Measurements from ENCODE around the gene TAS1R1.
"Not testable (repeated sequence)": the region's sequence is repeated elsewhere in the genome, so short reads cannot be mapped to it uniquely, and the experiment has no call there.

The TAS1R1 gene

GRCh38 chr1:6591222-6591621 lies 36.1 kb downstream of the TAS1R1 start:
- no peak for DNase-seq

GRCh38 chr1:6591644-6592043 lies 36.5 kb downstream of the TAS1R1 start:
- no peak for DNase-seq

GRCh38 chr1:6592441-6592840 lies 37.3 kb downstream of the TAS1R1 start:
- DNase-seq: no peak

GRCh38 chr1:6592865-6593593 lies 37.9 kb downstream of the TAS1R1 start:
- DNase-seq: no peak

- no peak for DNase-seq
Observed at GRCh38 chr1:6593810-6594209, 38.7 kb downstream of the TAS1R1 start.

GRCh38 chr1:6594977-6595740 lies 40.1 kb downstream of the TAS1R1 start:
- DNase-seq: no peak

GRCh38 chr1:6596351-6596750 lies 41.2 kb downstream of the TAS1R1 start:
- no peak for DNase-seq

GRCh38 chr1:6596886-6597776 lies 42.0 kb downstream of the TAS1R1 start:
- DNase-seq: no peak

GRCh38 chr1:6597777-6598131 lies 42.6 kb downstream of the TAS1R1 start:
- DNase-seq: no peak

- DNase-seq: no peak
Observed at GRCh38 chr1:6599141-6599975, 44.3 kb downstream of the TAS1R1 start.

GRCh38 chr1:6599991-6600390 lies 44.9 kb downstream of the TAS1R1 start:
- not testable (repeated sequence) for DNase-seq

GRCh38 chr1:6600410-6601048 lies 45.4 kb downstream of the TAS1R1 start:
- no peak for DNase-seq

- DNase-seq: peak; percentile 86
Observed at GRCh38 chr1:6601049-6601922, 46.2 kb downstream of the TAS1R1 start.

GRCh38 chr1:6601923-6602668 lies 47.0 kb downstream of the TAS1R1 start:
- no peak for DNase-seq

GRCh38 chr1:6602669-6603237 lies 47.6 kb downstream of the TAS1R1 start, which contains the start of gene KLHL21:
Gene KLHL21 (minus strand): TSS chr1:6602869. CDS start chr1:6602817, 52 bp downstream.
- peak; percentile 93 for DNase-seq

GRCh38 chr1:6603238-6603914 lies 48.3 kb downstream of the TAS1R1 start:
- peak; percentile 80 for DNase-seq

GRCh38 chr1:6603915-6604558 lies 48.9 kb downstream of the TAS1R1 start:
- DNase-seq: peak; percentile 91
